Astrocyte (in vitro differentiated cells and primary cell): ENCODE measurements around the gene BMP6.

ENCODE experiments used
- CTCF ChIP-seq: IDR thresholded peaks from 2 replicates; pipeline ENCODE4 v1.5.1; 2011; ENCODE audit warnings: low read depth, mild to moderate bottlenecking, inconsistent platforms, low read length, moderate library complexity; ENCODE audit not compliant: insufficient read depth
- EZH2 ChIP-seq: IDR thresholded peaks from 2 replicates; pipeline ENCODE4 v1.6.1; 2012; ENCODE audit warnings: mild to moderate bottlenecking, low read length, inconsistent platforms; ENCODE audit not compliant: insufficient read depth

- TF ChIP-seq CTCF = no peak
- no peak for TF ChIP-seq EZH2
Measured at GRCh38 chr6:7785243-7786035, 59.5 kb downstream of the BMP6 start.
